CD4-positive, alpha-beta T cell treated with Interleukin-6 for 4 hours (primary cell): Measurements from ENCODE around the gene PGPEP1.
A peak's percentile ranks its signal among the peaks of the same experiment; 100 is the strongest.
"Not testable (repeated sequence)": the region's sequence is repeated elsewhere in the genome, so short reads cannot be mapped to it uniquely, and the experiment has no call there.

Experiments
- DNase-seq: peaks from one replicate; pipeline ENCODE4 v3.0.0-alpha.2; 2020; ENCODE audit warnings: mixed read lengths

PGPEP1 gene

DNA sequence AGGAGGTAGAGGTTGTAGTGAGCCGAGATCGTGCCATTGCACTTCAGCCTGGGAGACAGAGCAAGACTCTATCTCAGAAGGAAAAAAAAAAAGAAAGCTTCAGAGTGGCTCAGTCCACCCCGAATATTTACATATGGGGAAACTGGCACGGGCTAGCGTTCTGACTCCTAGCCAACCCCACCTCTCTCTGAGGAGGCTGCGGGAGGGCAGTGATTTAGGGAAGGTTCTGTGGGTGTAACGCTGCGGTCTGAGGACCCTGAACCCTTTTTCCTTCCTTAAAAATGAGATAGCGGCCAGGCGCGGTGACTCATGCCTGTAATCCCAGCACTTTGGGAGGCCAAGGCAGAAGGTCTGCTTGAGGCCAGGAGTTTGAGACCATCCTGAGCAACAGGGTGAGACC is 52.0 kb downstream of the PGPEP1 start:
- no peak for DNase-seq

DNA sequence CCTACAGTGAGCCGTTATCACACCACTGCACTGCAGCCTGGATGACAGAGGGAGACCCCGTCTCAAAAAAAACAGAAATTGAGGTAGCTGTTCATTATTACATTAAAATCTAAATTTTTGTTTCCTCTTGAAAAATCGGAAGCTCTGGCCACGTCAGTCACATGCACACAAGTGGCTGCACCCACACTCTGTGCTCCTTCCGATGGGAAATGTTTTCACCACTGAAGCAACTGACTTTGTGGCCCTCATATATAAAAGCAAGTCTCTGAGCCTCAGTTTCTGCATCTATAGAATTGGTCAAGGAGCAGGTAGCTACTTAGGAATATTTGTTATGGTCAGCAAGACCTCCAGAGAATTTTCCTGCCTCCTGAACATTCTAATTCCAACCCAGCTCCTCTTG is 52.5 kb downstream of the PGPEP1 start:
- no peak for DNase-seq

- DNase-seq, result no peak
These were observed 53.4 kb downstream of the PGPEP1 start for GRCh38 chr19:18393836-18394235.

DNA sequence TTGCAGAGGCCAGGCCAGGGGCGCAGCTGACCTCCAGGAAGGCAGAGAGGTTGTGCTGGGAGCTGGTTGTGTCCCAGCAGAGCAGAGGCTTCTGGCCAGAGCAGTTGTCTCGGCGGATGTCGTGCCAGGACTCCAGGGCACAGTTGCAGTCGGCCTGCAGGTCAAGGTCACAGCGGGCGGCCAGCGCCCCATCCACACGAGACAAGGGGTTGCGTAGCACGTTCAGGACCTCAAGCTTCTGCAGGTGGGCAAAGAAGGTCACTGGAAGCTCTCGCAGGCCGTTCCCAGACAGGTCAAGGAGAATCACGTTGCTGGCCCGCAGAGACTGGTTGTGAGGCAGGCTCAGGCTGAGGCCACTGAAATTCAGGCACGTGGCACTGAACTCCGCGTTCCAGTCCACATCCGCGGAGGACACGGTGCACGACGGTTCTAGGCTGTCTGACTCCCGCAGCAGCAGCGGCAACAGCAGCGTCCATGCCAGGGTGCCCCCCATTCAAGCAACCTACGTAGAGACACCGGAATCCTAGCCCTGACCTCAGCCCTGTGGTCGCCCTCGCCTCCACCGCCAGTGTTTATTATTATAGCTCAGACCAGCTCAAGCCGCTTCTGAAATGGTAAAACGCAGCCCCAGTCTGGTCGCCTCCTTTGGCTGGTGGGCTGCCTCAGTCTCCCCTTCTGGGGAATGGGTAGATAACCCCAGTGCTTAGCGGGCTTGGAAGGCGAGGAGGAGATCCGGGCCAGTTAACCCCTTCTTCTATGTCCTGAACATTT is 56.3 kb downstream of the PGPEP1 start:
- no peak for DNase-seq

DNA sequence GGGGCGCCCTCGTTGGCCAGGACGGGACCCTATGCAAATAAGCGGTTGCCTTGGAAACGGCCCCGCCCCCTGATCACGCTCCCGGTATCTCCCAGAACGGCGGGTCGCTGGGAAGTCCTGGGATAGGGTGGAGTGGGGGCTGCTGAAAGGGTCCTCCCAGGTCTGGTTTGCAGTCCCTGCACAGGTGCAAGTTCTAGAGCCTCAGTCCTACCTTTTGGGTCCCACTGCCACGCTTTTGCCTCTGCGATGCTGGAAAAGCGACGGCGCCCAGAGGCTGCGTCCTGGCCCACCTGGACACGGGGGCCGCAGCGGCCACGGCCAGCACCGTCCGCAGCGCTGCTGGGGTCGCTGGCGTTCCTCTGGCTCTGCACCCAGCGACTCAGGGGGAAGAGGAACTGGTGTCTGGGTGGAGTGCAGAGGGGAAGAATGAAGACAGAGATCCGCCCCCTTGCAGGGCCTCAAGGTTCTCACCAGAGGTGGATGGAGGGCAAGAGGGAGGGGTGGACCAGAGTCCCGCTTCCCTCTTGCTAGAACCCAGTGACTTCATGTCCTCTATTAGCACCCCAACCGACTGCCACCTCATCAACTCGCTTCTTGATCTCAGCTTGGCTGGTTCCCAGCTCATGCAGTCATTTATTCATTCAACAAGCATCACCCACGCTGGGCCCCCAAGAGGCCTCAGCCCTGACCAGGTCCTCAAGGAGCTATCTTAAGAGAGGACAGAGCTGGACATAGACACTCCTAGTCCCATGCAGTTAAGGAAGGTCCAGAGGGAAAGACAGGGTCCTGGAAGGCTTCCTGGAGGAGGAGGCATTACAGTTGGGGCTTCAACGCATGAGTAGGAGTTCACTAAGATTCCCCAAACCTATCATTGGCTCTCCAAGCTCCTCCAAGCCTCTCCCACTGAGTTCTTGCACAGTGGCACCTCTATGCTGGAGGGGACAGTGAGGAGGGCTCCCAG is 57.1 kb downstream of the PGPEP1 start, which contains the start of gene LRRC25:
TSS of gene LRRC25 (minus strand) at position 381 of the 961 bp plus-strand sequence. CDS start 659 bp downstream, outside the sequence.
- no peak for DNase-seq

GRCh38 chr19:18399008-18399407 is 58.6 kb downstream of the PGPEP1 start:
- DNase-seq, result no peak

GRCh38 chr19:18401580-18402112 is 61.2 kb downstream of the PGPEP1 start:
- DNase-seq, result no peak

GRCh38 chr19:18402455-18403248 is 62.3 kb downstream of the PGPEP1 start:
- DNase-seq, result not testable (repeated sequence)

- not testable (repeated sequence) for DNase-seq
These were observed 65.4 kb downstream of the PGPEP1 start for GRCh38 chr19:18405754-18406153.

DNA sequence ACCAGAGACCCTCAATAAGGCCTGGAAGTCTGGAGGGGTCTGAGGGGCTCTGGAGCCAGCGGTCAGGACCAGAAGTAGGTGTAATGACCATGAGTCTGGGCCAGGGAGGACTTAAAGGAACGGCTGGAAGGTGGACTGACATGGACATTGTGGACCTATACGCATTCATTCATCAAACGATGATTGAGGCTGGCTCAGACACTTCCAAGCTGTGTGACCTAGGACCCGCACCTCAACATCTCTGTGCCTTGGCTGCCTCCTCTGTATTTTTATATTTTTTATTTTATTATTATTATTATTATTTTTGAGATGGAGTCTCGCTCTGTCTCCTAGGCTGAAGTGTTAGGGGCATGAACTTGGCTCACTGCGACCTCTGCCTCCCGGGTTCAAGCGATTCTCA is 66.4 kb downstream of the PGPEP1 start:
- DNase-seq, result no peak

DNA sequence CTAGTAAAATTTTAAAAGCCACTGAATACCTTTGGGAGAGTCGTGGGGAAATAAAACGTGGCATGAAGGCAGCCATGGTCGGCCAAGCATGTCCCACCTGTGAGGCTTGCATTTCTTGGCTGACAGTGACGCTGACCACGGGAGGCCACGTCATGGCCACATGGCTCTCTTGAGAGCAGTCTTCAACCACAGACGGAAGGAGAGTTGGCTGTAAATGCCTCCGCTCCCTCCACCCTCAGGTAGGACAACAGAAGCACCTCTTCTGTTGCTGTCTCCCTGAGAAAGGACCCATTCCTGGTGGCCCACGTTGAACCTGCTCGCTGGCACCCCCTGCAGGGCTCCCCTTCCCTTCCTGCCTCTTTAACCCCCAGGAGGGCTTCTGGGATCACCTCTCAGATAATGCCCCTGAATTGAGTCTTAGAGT is 67.7 kb downstream of the PGPEP1 start:
- peak; percentile 33 for DNase-seq

- DNase-seq, result no peak
These were observed 72.3 kb downstream of the PGPEP1 start for GRCh38 chr19:18412610-18413239.

DNA sequence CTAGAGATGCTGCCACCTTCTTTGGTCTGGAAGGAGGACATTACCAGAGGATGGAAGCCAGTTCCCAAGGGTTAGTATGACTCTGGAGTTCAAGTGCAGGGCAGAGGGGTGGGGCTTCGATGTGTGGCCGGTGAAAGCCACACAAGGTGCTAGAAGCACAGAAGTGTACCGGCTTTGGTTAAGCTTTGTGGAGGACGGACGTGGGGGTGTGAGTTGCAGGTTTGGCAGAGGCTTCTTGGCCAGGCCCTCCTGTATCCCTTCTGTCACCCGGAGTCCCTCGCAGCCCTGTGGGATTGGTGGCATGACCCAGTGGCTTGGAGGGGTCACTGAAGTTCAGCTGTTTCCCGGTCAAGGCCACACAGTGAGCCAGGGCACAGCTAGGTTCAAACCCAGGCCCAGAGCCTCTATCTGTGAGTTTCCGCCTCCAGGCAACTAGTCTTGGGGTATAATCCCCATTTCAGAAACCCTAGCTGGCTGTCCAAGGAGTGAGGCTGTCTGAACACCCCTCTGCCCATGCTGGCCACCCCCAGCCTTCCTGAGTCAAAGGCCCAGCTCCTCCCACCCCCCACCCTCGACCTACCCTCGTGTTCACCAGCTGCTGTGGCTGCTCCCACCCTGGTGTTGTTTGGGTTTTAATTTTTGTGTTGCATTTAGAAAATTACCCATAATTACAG is 74.2 kb downstream of the PGPEP1 start:
- no peak for DNase-seq

DNA sequence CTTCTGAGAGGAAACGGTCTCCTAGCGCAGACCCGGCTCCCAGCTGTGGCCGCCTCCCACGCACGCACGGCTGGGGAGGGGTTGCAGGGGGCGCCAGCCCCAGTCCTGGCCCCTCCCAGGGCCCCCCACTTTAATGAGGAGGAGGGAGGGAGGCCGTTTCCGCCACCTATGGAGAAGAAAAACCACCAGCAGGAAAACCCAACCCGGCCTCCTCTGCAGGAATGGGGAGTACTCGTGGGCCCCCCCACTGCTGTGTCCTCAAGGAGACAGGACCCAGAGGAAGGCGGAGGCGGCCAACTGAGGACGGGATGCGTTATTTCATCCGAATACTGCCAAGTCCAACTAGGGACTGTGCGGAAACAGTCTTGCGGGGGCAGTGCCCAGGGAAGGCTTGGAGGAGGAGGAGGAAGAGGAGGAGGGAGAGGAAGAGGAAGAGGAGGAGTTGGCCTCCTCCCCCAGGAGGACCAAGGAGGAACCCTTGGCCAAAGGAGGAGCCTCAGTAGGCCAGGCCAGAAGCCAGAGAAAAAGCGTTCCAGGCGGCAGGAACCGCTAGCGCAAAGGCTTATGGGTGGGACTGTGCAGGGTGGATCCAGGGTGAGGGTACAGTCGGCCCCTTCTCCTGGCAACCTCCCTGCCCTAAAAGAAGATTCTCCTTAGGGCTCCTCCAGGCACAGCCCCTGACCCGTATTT is 74.9 kb downstream of the PGPEP1 start:
- no peak for DNase-seq

DNA sequence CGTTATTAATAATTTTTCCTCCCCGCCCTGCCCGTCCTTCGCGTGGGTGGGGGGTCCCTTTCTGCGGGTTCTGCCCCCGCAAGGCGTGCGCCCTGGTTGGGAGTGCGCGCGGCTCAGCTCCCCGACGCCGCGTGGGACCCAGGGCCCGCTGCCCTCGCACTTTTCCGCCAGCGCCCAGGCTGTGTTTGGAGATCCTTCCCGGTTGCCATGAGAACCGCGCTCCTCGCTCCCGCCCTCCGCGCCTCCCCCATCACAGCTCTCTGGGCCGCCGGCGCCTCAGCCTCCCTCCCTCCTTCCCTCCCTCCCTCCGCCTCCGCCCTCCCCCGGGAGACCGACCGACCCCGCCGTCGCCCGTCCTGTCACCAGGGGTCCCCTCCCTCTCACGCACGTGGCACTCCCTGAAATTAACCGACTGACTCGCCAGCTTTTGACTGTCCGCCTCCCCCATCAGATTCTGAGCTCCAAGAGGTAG is 76.4 kb downstream of the PGPEP1 start:
- peak; percentile 59 for DNase-seq

- no peak for DNase-seq
These were observed 77.0 kb downstream of the PGPEP1 start for GRCh38 chr19:18417250-18418028.

DNA sequence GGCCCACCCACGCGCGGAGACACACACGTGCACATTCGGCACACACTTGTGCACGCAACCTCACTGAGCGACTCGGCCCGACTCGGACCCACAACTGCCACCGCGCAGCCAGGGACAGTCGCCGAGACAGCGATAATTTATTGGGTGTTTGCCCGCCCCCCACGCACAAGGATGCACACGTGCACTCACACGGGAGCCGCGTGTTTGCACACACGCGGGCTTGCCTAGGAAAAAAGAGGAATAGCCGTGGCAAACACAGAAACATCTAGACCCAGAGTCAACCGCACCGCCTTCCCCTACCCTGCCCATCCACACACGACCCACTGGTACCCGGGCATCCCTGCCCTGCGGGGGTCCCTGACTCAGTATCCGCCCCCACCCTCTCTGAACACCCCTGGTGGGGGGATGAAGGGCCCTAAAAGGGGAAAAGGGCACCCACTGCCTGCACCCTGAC is 77.7 kb downstream of the PGPEP1 start:
- no peak for DNase-seq

- DNase-seq, result peak; percentile 29
These were observed 78.2 kb downstream of the PGPEP1 start for GRCh38 chr19:18418483-18419194.

DNA sequence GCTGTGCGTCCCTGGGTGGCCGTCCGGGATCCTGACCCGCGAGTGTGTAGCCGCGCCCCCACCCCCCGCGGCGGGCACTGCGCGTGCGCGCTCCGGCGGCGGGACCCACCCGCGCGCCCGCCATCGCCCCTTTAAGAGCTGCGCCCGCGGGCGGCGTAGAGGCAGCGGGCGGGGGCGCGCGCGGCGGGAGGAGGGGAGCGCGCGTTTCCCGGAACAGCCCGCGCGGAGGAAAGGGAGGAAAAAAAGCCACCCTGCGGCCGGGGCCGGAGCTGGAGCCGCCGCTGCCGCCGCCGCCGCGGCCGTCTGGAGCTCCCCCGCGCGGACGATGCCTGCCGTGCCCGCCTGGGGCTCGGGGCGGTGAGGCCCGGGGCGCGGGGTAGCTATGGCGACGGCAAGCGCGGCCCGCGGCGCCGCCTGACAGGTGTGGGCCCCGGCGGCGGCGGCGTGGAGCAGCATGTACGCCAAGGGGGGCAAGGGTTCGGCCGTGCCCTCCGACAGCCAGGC is 78.8 kb downstream of the PGPEP1 start, which contains the start of gene SSBP4:
TSS of gene SSBP4 (plus strand) at position 204 of the 504 bp plus-strand sequence. CDS start at position 455, 251 bp downstream.
- DNase-seq, result peak; percentile 75
